A673 (cell line): Measurements from ENCODE around the gene PRR35.

ENCODE experiments used
- CTCF ChIP-seq: fragments of 300-800, 200-600 bp; sonication (generic); conservative IDR thresholded peaks from 2 replicates; pipeline ENCODE4 v1.5.1; 2017; ENCODE audit warnings: low read depth, mild to moderate bottlenecking, antibody characterized with exemption, low read length, moderate library complexity, mixed read lengths
- EZH2 ChIP-seq: fragments of 200-600 bp; sonication (generic); IDR thresholded peaks from 2 replicates; pipeline ENCODE4 v1.6.1; 2017; ENCODE audit warnings: borderline replicate concordance, low read depth, mild to moderate bottlenecking, mixed read lengths, antibody characterized with exemption, low read length; ENCODE audit not compliant: poor library complexity, severe bottlenecking

- TF ChIP-seq EZH2 = no peak
- no peak for TF ChIP-seq CTCF
Measured at GRCh38 chr16:540645-541340, 19.4 kb upstream of the PRR35 start.
